Measurements from ENCODE around the gene STK11.

The STK11 gene

GRCh38 chr19:1213391-1214286 lies 8.1 kb downstream of the STK11 start:
- Histone ChIP-seq H3K27me3 (ENCODE audit: low read depth, low read length) (no peaks in the 10 kb centered on the region), H3K4me2 (ENCODE audit: low read length) (peak overlapping the region; percentile 24; the same call in 1 of the 2 replicates), H3K27ac (ENCODE audit: low read length) (peak overlapping the region; percentile 22), H3K79me2 (ENCODE audit: low read length) (peaks cover 94% of the 10 kb centered on the region), H3K9ac (ENCODE audit: low read length) (no peak overlapping the region), H3K4me1 (ENCODE audit: low read length) (peaks cover 11% of the 10 kb centered on the region; the same call in 1 of the 2 replicates), H2AFZ (ENCODE audit: low read depth, low read length) (no peak overlapping the region), H3K9me3 (ENCODE audit: insufficient read depth, low read length) (no peaks in the 10 kb centered on the region), H4K20me1 (ENCODE audit: insufficient read depth, low read length) (peaks cover 55% of the 10 kb centered on the region), H3K36me3 (replicated peaks; ENCODE audit: low read depth, low read length) (peaks cover 25% of the 10 kb centered on the region), H3K4me3 (ENCODE audit: low read length) (no peak overlapping the region; the same call in 1 of the 2 replicates)
- no peak for TF ChIP-seq CTCF (IDR thresholded peaks at IDR 0.05; ENCODE audit: low read depth, low read length)
- TF ChIP-seq EZH2phosphoT487 (IDR thresholded peaks at IDR 0.05; ENCODE audit: low read depth) = no peak

DNA sequence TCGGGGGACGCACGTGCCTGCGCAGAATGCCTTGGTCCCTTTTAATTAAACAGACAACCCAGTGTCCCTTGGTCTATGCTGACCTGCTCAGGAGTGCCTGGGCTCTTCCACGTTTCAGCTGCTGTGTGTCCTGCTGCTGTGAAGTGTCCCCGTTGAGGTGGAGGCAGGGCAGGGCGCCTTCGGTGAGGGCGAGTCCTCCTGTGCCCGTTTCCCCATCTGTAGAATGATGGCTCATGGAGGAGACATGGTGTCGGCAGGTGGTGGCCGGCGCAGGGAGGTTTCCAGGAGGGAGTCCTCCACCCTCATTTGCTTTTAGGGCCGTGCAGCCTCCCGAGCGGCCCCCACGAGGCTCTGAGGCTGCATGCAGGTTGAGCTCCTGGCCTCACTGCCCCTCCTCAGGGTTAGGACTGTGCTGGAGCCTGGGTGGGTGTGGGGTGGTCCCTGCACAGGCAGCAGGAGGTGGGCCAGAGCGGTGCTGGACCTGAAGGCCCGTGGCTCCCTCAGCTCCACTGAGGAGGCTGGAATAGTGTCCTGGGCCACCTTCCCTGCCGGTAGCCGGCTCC lies 8.8 kb downstream of the STK11 start:
- H3K27ac ChIP-seq (ENCODE audit: low read length) = peak overlapping the region; percentile 22
- H4K20me1 ChIP-seq (ENCODE audit: insufficient read depth, low read length) = peaks cover 60% of the 10 kb centered on the region
- no peaks in the 10 kb centered on the region for H3K9me3 ChIP-seq (ENCODE audit: insufficient read depth, low read length)
- H3K9ac ChIP-seq (ENCODE audit: low read length) = no peak overlapping the region
- H3K27me3 ChIP-seq (ENCODE audit: low read depth, low read length) = no peaks in the 10 kb centered on the region
- H3K4me1 ChIP-seq (ENCODE audit: low read length) = peaks cover 11% of the 10 kb centered on the region; the same call in 1 of the 2 replicates
- no peak overlapping the region for H3K4me3 ChIP-seq (ENCODE audit: low read length)
- peak overlapping the region; percentile 24; the same call in 1 of the 2 replicates for H3K4me2 ChIP-seq (ENCODE audit: low read length)
- peaks cover 89% of the 10 kb centered on the region for H3K79me2 ChIP-seq (ENCODE audit: low read length)
- no peak for TF ChIP-seq CTCF (IDR thresholded peaks at IDR 0.05; ENCODE audit: low read depth, low read length)
- no peak for TF ChIP-seq EZH2phosphoT487 (IDR thresholded peaks at IDR 0.05; ENCODE audit: low read depth)
- H2AFZ ChIP-seq (ENCODE audit: low read depth, low read length) = no peak overlapping the region
- peaks cover 21% of the 10 kb centered on the region for H3K36me3 ChIP-seq (replicated peaks; ENCODE audit: low read depth, low read length)

GRCh38 chr19:1214862-1215731 lies 9.5 kb downstream of the STK11 start:
- Histone ChIP-seq H4K20me1 (ENCODE audit: insufficient read depth, low read length) (peaks cover 54% of the 10 kb centered on the region), H3K4me1 (ENCODE audit: low read length) (peaks cover 11% of the 10 kb centered on the region; the same call in 1 of the 2 replicates), H3K9ac (ENCODE audit: low read length) (no peak overlapping the region), H3K4me2 (ENCODE audit: low read length) (no peak overlapping the region), H3K9me3 (ENCODE audit: insufficient read depth, low read length) (no peaks in the 10 kb centered on the region), H2AFZ (ENCODE audit: low read depth, low read length) (no peak overlapping the region), H3K79me2 (ENCODE audit: low read length) (peaks cover 82% of the 10 kb centered on the region), H3K27ac (ENCODE audit: low read length) (no peak overlapping the region), H3K27me3 (ENCODE audit: low read depth, low read length) (no peaks in the 10 kb centered on the region), H3K36me3 (replicated peaks; ENCODE audit: low read depth, low read length) (peaks cover 17% of the 10 kb centered on the region), H3K4me3 (ENCODE audit: low read length) (no peak overlapping the region)
- no peak for TF ChIP-seq CTCF (IDR thresholded peaks at IDR 0.05; ENCODE audit: low read depth, low read length)
- no peak for TF ChIP-seq EZH2phosphoT487 (IDR thresholded peaks at IDR 0.05; ENCODE audit: low read depth)
